SK-N-SH treated with all-trans-retinoic acid at 6 μM for 48 hours (cell line): ENCODE results near the gene SELL.

Experiments used
- ATAC-seq: fragments of 200-7000 bp; cut with Tn5 transposase; 3 replicates; pipeline ENCODE4 v1.9.1; 2020; ENCODE audit warnings: mild to moderate bottlenecking, moderate library complexity
- ARNTL ChIP-seq: fragments of 450-650 bp; formaldehyde crosslinking; IDR thresholded peaks from 2 replicates; pipeline ENCODE4 v1.5.0; 2020; ENCODE audit warnings: low read depth, mild to moderate bottlenecking, moderate library complexity, borderline replicate concordance
- CREB5 ChIP-seq: fragments of 250-450 bp; sonication (Bioruptor Pico); IDR thresholded peaks from 2 replicates; pipeline ENCODE4 v1.5.1; 2020; ENCODE audit warnings: low read depth, mild to moderate bottlenecking, moderate library complexity
- CSDC2 ChIP-seq: fragments of 250-450 bp; sonication (Bioruptor Pico); IDR thresholded peaks from 2 replicates; pipeline ENCODE4 v1.5.0; 2020; ENCODE audit warnings: mild to moderate bottlenecking, moderate library complexity
- ESRRG ChIP-seq: fragments of 250-450 bp; sonication (Bioruptor Pico); IDR thresholded peaks from 2 replicates; pipeline ENCODE4 v1.6.1; 2021; ENCODE audit warnings: mild to moderate bottlenecking
- GLIS3 ChIP-seq: fragments of 250-450 bp; sonication (Bioruptor Pico); IDR thresholded peaks from 2 replicates; pipeline ENCODE4 v1.5.0; 2020; ENCODE audit warnings: mild to moderate bottlenecking, moderate library complexity
- PATZ1 ChIP-seq: fragments of 250-450 bp; sonication (Bioruptor Pico); IDR thresholded peaks from 2 replicates; pipeline ENCODE4 v1.8.0; 2020; ENCODE audit warnings: mild to moderate bottlenecking, moderate library complexity, borderline replicate concordance
- POU6F1 ChIP-seq: fragments of 250-450 bp; sonication (Bioruptor Pico); IDR thresholded peaks from 2 replicates; pipeline ENCODE4 v1.8.0; 2021; ENCODE audit warnings: low read depth, mild to moderate bottlenecking, moderate library complexity, borderline replicate concordance
- RARB ChIP-seq: fragments of 250-450 bp; sonication (Bioruptor Pico); IDR thresholded peaks from 2 replicates; pipeline ENCODE4 v1.8.0; 2021; ENCODE audit warnings: mild to moderate bottlenecking, moderate library complexity
- SNAI2 ChIP-seq: fragments of 250-450 bp; sonication (Bioruptor Pico); IDR thresholded peaks from 2 replicates; pipeline ENCODE4 v1.5.0; 2020; ENCODE audit warnings: mild to moderate bottlenecking, moderate library complexity
- TCF4 ChIP-seq: fragments of 250-450 bp; sonication (Bioruptor Pico); IDR thresholded peaks from 2 replicates; pipeline ENCODE4 v1.8.0; 2021; ENCODE audit warnings: mild to moderate bottlenecking, moderate library complexity, borderline replicate concordance
- TSHZ2 ChIP-seq: fragments of 250-450 bp; sonication (Bioruptor Pico); IDR thresholded peaks from 2 replicates; pipeline ENCODE4 v1.5.0; 2020; ENCODE audit warnings: mild to moderate bottlenecking, moderate library complexity
- ZC3H10 ChIP-seq: fragments of 250-450 bp; sonication (Bioruptor Pico); IDR thresholded peaks from 2 replicates; pipeline ENCODE4 v1.5.1; 2021; ENCODE audit warnings: mild to moderate bottlenecking, moderate library complexity
- ZFP3 ChIP-seq: fragments of 250-450 bp; sonication (Bioruptor Pico); IDR thresholded peaks from 2 replicates; pipeline ENCODE4 v1.5.0; 2020; ENCODE audit warnings: mild to moderate bottlenecking, moderate library complexity
- ZNF565 ChIP-seq: fragments of 450-650 bp; formaldehyde crosslinking; conservative IDR thresholded peaks from 2 replicates; pipeline ENCODE4 v1.5.0; 2020; ENCODE audit warnings: low read depth, mild to moderate bottlenecking, moderate library complexity
- ZNF70 ChIP-seq: fragments of 450-650 bp; formaldehyde crosslinking; IDR thresholded peaks from 2 replicates; pipeline ENCODE4 v1.5.0; 2020; ENCODE audit warnings: mild to moderate bottlenecking, moderate library complexity

The SELL gene

GRCh38 chr1:169753549-169753948, 42.1 kb upstream of the SELL start:
- TF ChIP-seq ZC3H10 (CRISPR knock-in tag) (no peak), ESRRG (no peak)
- TF ChIP-seq, all 23 proteins: peak for 0
- no peak for ATAC-seq

GRCh38 chr1:169750041-169750440, 38.6 kb upstream of the SELL start:
- no peak for ATAC-seq
- TF ChIP-seq ZNF70 (CRISPR knock-in tag) (no peak), ZNF565 (CRISPR knock-in tag) (no peak)

- TF ChIP-seq CREB5 (CRISPR knock-in tag): no peak
- no peak for TF ChIP-seq PATZ1 (CRISPR knock-in tag)
- TF ChIP-seq ARNTL: no peak
- no peak for TF ChIP-seq TCF4
- no peak for TF ChIP-seq ESRRG
- TF ChIP-seq TSHZ2 (CRISPR knock-in tag): no peak
- no peak for TF ChIP-seq RARB
- no peak for TF ChIP-seq ZFP3 (CRISPR knock-in tag)
- TF ChIP-seq GLIS3: no peak
- TF ChIP-seq POU6F1 (CRISPR knock-in tag): no peak
- no peak for TF ChIP-seq ZNF70 (CRISPR knock-in tag)
- ATAC-seq: no peak
Observed at GRCh38 chr1:169746550-169746949, 35.1 kb upstream of the SELL start.

- peak; percentile 47 for ATAC-seq
Observed at GRCh38 chr1:169745015-169745861, 33.8 kb upstream of the SELL start.

More at GRCh38 chr1:169745015-169745861, 33.8 kb upstream of the SELL start:
- TF ChIP-seq ZC3H10 (CRISPR knock-in tag): no peak
- TF ChIP-seq PATZ1 (CRISPR knock-in tag): no peak
- TF ChIP-seq SNAI2 (CRISPR knock-in tag): no peak
- no peak for TF ChIP-seq CSDC2 (CRISPR knock-in tag)
